Keratinocyte (primary cell): Measurements from ENCODE around the gene CCL22.

Experiments used
- CTCF ChIP-seq, 3 experiments: IDR thresholded peaks in 1 of 3; conservative IDR thresholded peaks in 1 of 3; optimal IDR thresholded peaks in 1 of 3; 2 replicates in 2 of 3; 3 replicates in 1 of 3; pipeline versions ENCODE3 to v1.5.1; 2011; ENCODE audit warnings: low read length in 3 of 3, mild to moderate bottlenecking in 3 of 3, moderate library complexity in 2 of 3, control low read depth in 1 of 3, inconsistent platforms in 1 of 3; ENCODE audit not compliant: insufficient read depth in 2 of 3; ENCODE audit errors: extremely low read depth in 1 of 3
- EZH2 ChIP-seq: IDR thresholded peaks from one replicate; pipeline ENCODE4 v1.6.1; 2012; ENCODE audit warnings: inconsistent platforms, mild to moderate bottlenecking, low read length, moderate library complexity

DNA sequence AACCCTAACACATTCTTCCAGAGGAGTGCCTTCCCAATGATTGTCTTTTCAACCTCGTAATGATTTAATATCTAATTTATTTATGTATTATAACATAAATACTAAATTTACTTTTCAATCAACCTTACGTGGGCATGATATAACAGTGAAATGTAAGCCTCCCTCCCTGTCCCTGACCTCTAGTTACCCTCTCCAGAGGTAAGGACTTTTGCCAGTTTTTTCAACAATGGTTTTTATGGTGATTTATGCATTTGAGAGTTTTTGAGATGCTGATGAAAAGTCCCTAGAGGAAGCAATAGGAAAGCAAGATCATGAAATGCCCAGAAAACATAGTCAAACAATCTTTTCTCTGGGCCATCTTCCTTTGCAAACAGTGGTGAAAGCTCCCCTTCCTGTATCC, 38.9 kb upstream of the CCL22 start:
- TF ChIP-seq CTCF (optimal IDR thresholded peaks at IDR 0.05 in 1 of 3, IDR thresholded peaks at IDR 0.05 in 1 of 3, conservative IDR thresholded peaks at IDR 0.05 in 1 of 3; ENCODE audit: extremely low read depth in 1 of 3, insufficient read depth in 2 of 3, low read length in 3 of 3) (no peak), EZH2 (no peak)
